ENCODE data around the gene NCKAP5. TPM values are rescaled to one million over a fixed set of nuclear protein-coding genes. Genes with fewer than 3 reads are reported as not detected.

NCKAP5 gene
- total and polyA plus RNA-seq, 4 donors: 0.57 to 2.8 (median 2.4) TPM

GRCh38 chr2:133509777-133510176, 58.5 kb downstream of the NCKAP5 start (continued):
- no peak for TF ChIP-seq REST (IDR thresholded peaks at IDR 0.05)

GRCh38 chr2:133508546-133509165, 59.6 kb downstream of the NCKAP5 start:
- WGBS: 88% methylated on average over 7 of the region's 7 CpGs
- Histone ChIP-seq H3K4me3 (ENCODE audit: low read depth in 1 of 3, low read length in 3 of 3) (no peak overlapping the region), H3K36me3 (ENCODE audit: control insufficient read depth in 4 of 4, insufficient read depth in 3 of 4, low read depth in 1 of 4, low read length in 3 of 4) (no peaks in the 10 kb centered on the region), H3K4me1 (ENCODE audit: control insufficient read depth in 4 of 4, insufficient read depth in 4 of 4, low read length in 3 of 4) (peaks cover 5 to 21% (median 8%) of the 10 kb centered on the region in 4 donors), H3K9ac (ENCODE audit: low read depth in 1 of 2, low read length in 2 of 2) (no peak overlapping the region), H3K9me3 (ENCODE audit: control insufficient read depth in 4 of 4, low read length in 3 of 4) (no peaks in the 10 kb centered on the region), H3K27me3 (ENCODE audit: control insufficient read depth in 4 of 4, insufficient read depth in 4 of 4, low read length in 3 of 4) (no peaks in the 10 kb centered on the region), H3K27ac (ENCODE audit: low read depth in 1 of 2, low read length in 2 of 2) (no peak overlapping the region)
- TF ChIP-seq EGR1 (IDR thresholded peaks at IDR 0.05; ENCODE audit: low read depth in 2 of 2): no peak
- TF ChIP-seq REST (IDR thresholded peaks at IDR 0.05): no peak
- no peak for TF ChIP-seq JUND (IDR thresholded peaks at IDR 0.05)
- TF ChIP-seq HNF4A (conservative IDR thresholded peaks at IDR 0.05): no peak
- DNase-seq (ENCODE audit: low spot score): no peak

- TF ChIP-seq FOXA2 (IDR thresholded peaks at IDR 0.05) (no peak), TAF1 (conservative IDR thresholded peaks at IDR 0.05) (no peak), ZBTB33 (IDR thresholded peaks at IDR 0.05) (no peak), RAD21 (IDR thresholded peaks at IDR 0.05) (no peak), MAX (IDR thresholded peaks at IDR 0.05) (no peak), SP1 (IDR thresholded peaks at IDR 0.05) (no peak), REST (IDR thresholded peaks at IDR 0.05) (no peak), HNF4A (conservative IDR thresholded peaks at IDR 0.05) (no peak), RXRA (IDR thresholded peaks at IDR 0.05) (no peak), YY1 (IDR thresholded peaks at IDR 0.05) (no peak), NR2F2 (IDR thresholded peaks at IDR 0.05) (no peak), FOXA1 (IDR thresholded peaks at IDR 0.05) (no peak), EGR1 (IDR thresholded peaks at IDR 0.05; ENCODE audit: low read depth in 2 of 2) (no peak), ATF3 (IDR thresholded peaks at IDR 0.05) (no peak), HNF4G (IDR thresholded peaks at IDR 0.05) (no peak), JUND (IDR thresholded peaks at IDR 0.05) (no peak)
- Histone ChIP-seq H3K27ac (ENCODE audit: low read depth in 1 of 2, low read length in 2 of 2) (no peak overlapping the region), H3K27me3 (ENCODE audit: control insufficient read depth in 4 of 4, insufficient read depth in 4 of 4, low read length in 3 of 4) (no peaks in the 10 kb centered on the region), H3K36me3 (ENCODE audit: control insufficient read depth in 4 of 4, insufficient read depth in 3 of 4, low read depth in 1 of 4, low read length in 3 of 4) (no peaks in the 10 kb centered on the region), H3K9me3 (ENCODE audit: control insufficient read depth in 4 of 4, low read length in 3 of 4) (no peaks in the 10 kb centered on the region), H3K4me1 (ENCODE audit: control insufficient read depth in 4 of 4, insufficient read depth in 4 of 4, low read length in 3 of 4) (peaks cover 5 to 28% (median 14%) of the 10 kb centered on the region in 4 donors), H3K9ac (ENCODE audit: low read depth in 1 of 2, low read length in 2 of 2) (no peak overlapping the region), H3K4me3 (ENCODE audit: low read depth in 1 of 3, low read length in 3 of 3) (no peak overlapping the region)
- no peak for DNase-seq (ENCODE audit: low spot score)
- 78% methylated on average over 6 of the region's 6 CpGs for WGBS
These were observed 61.3 kb downstream of the NCKAP5 start for GRCh38 chr2:133506996-133507395.
